H9 (cell line): Measurements from ENCODE around the gene LRIG1. TPM values are rescaled to one million over a fixed set of nuclear protein-coding genes. Genes with fewer than 3 reads are reported as not detected.
A peak's percentile ranks its signal among the peaks of the same experiment; 100 is the strongest.

ENCODE experiments used
- DNase-seq: peaks from one replicate; pipeline ENCODE4 v3.0.0-alpha.2; 2017
- H2AFZ ChIP-seq: one replicate; pipeline ENCODE4 v1.6.1; 2013; ENCODE audit warnings: mild to moderate bottlenecking, low read length, control low read depth, moderate library complexity
- H2AK5ac ChIP-seq: 2 replicates; pipeline ENCODE4 v1.6.1; 2013; ENCODE audit warnings: low read length, control low read depth, mixed read lengths; ENCODE audit not compliant: insufficient read length
- H2BK120ac ChIP-seq: one replicate; pipeline ENCODE4 v1.6.1; 2013; ENCODE audit warnings: low read depth, mild to moderate bottlenecking, low read length, control low read depth, inconsistent platforms; ENCODE audit not compliant: poor library complexity, severe bottlenecking
- H2BK12ac ChIP-seq: 2 replicates; pipeline ENCODE4 v1.6.1; 2013; ENCODE audit warnings: low read length, control low read depth, mixed read lengths, low read depth; ENCODE audit not compliant: insufficient read length
- H2BK15ac ChIP-seq: 2 replicates; pipeline ENCODE4 v1.6.1; 2013; ENCODE audit warnings: low read depth, low read length, control low read depth
- H2BK20ac ChIP-seq: one replicate; pipeline ENCODE4 v1.6.1; 2013; ENCODE audit warnings: low read depth, mild to moderate bottlenecking, low read length, control low read depth, inconsistent platforms; ENCODE audit not compliant: poor library complexity, severe bottlenecking
- H2BK5ac ChIP-seq: 2 replicates; pipeline ENCODE4 v1.6.1; 2013; ENCODE audit warnings: low read length, control low read depth, mixed read lengths; ENCODE audit not compliant: insufficient read length
- H3K14ac ChIP-seq: 2 replicates; pipeline ENCODE4 v1.6.1; 2013; ENCODE audit warnings: low read length, control low read depth; ENCODE audit not compliant: insufficient read depth
- H3K18ac ChIP-seq: 2 replicates; pipeline ENCODE4 v1.6.1; 2013; ENCODE audit warnings: low read depth, mild to moderate bottlenecking, mixed read lengths, low read length, control low read depth; ENCODE audit not compliant: insufficient read length
- H3K23ac ChIP-seq: 2 replicates; pipeline ENCODE4 v1.6.1; 2013; ENCODE audit warnings: low read length, control low read depth, mixed read lengths, low read depth; ENCODE audit not compliant: insufficient read length
- H3K23me2 ChIP-seq: 2 replicates; pipeline ENCODE4 v1.6.1; 2013; ENCODE audit warnings: low read depth, mild to moderate bottlenecking, mixed read lengths, low read length, control low read depth; ENCODE audit not compliant: insufficient read length, poor library complexity, severe bottlenecking
- H3K27ac ChIP-seq: 2 replicates; pipeline ENCODE4 v1.5.1; 2013; ENCODE audit warnings: low read length, control low read depth, mixed read lengths, low read depth; ENCODE audit not compliant: insufficient read length
- H3K27me3 ChIP-seq: 2 replicates; pipeline ENCODE4 v1.6.1; 2013; ENCODE audit warnings: low read length, control low read depth, inconsistent platforms; ENCODE audit not compliant: insufficient read depth
- H3K4ac ChIP-seq: 2 replicates; pipeline ENCODE4 v1.6.1; 2013; ENCODE audit warnings: low read depth, mild to moderate bottlenecking, control low read depth, inconsistent platforms, low read length, moderate library complexity
- H3K4me1 ChIP-seq: 2 replicates; pipeline ENCODE4 v1.6.1; 2013; ENCODE audit warnings: low read length, control low read depth, inconsistent platforms; ENCODE audit not compliant: insufficient read depth
- H3K4me2 ChIP-seq: 2 replicates; pipeline ENCODE4 v1.6.1; 2013; ENCODE audit warnings: low read length, control low read depth, mixed read lengths; ENCODE audit not compliant: insufficient read length, insufficient read depth
- H3K56ac ChIP-seq: 2 replicates; pipeline ENCODE4 v1.6.1; 2013; ENCODE audit warnings: low read depth, mild to moderate bottlenecking, mixed read lengths, low read length, control low read depth; ENCODE audit not compliant: insufficient read length
- H3K79me1 ChIP-seq: 2 replicates; pipeline ENCODE4 v1.6.1; 2013; ENCODE audit warnings: low read depth, mild to moderate bottlenecking, moderate library complexity, low read length, control low read depth, inconsistent platforms; ENCODE audit not compliant: insufficient read depth, poor library complexity, severe bottlenecking
- H3K79me2 ChIP-seq: 2 replicates; pipeline ENCODE4 v1.6.1; 2013; ENCODE audit warnings: low read length, control low read depth, inconsistent platforms; ENCODE audit not compliant: insufficient read depth
- H3K9ac ChIP-seq: 2 replicates; pipeline ENCODE4 v1.6.1; 2013; ENCODE audit warnings: low read length, control low read depth, mixed read lengths; ENCODE audit not compliant: insufficient read length; ENCODE audit errors: extremely low read depth
- H3K9me3 ChIP-seq: one replicate; pipeline ENCODE4 v1.6.1; 2013; ENCODE audit warnings: low read depth, low read length, inconsistent platforms; ENCODE audit not compliant: control insufficient read depth
- H3T11ph ChIP-seq: one replicate; pipeline ENCODE4 v1.6.1; 2013; ENCODE audit warnings: mild to moderate bottlenecking, low read length, control low read depth, inconsistent platforms
- H4K20me1 ChIP-seq: one replicate; pipeline ENCODE4 v1.6.1; 2013; ENCODE audit not compliant: control insufficient read depth, insufficient read length, insufficient read depth
- H4K5ac ChIP-seq: 2 replicates; pipeline ENCODE4 v1.6.1; 2013; ENCODE audit warnings: low read depth, mild to moderate bottlenecking, mixed read lengths, low read length, control low read depth; ENCODE audit not compliant: insufficient read length
- H4K8ac ChIP-seq: replicated peaks from 2 replicates; pipeline ENCODE4 v1.6.1; 2013; ENCODE audit warnings: low read length, control low read depth, mixed read lengths, low read depth; ENCODE audit not compliant: insufficient read length
- H4K91ac ChIP-seq: 2 replicates; pipeline ENCODE4 v1.6.1; 2013; ENCODE audit warnings: low read depth, mild to moderate bottlenecking, moderate library complexity, mixed read lengths, low read length, control low read depth; ENCODE audit not compliant: insufficient read length
- H3K27ac Mint-ChIP-seq, 3 experiments: 2 replicates in 2 of 3; 3 replicates in 1 of 3; pipeline ENCODE4 v1.8.0; 2020 to 2021; ENCODE audit warnings: mixed read lengths in 3 of 3, mild to moderate bottlenecking in 1 of 3, moderate library complexity in 1 of 3
- H3K27me3 Mint-ChIP-seq: 2 replicates; pipeline ENCODE4 v1.8.0; 2021; ENCODE audit warnings: low read depth, mild to moderate bottlenecking, moderate library complexity, mixed read lengths
- H3K36me3 Mint-ChIP-seq, 3 experiments: 2 replicates in 2 of 3; 3 replicates in 1 of 3; pipeline ENCODE4 v1.8.0; 2020 to 2021; ENCODE audit warnings: low read depth in 3 of 3, mixed read lengths in 3 of 3; ENCODE audit not compliant: insufficient read depth in 1 of 3
- H3K4me1 Mint-ChIP-seq, 2 experiments: 2 replicates each; pipeline ENCODE4 v1.8.0; 2020; ENCODE audit warnings: mixed read lengths in 2 of 2
- H3K4me3 Mint-ChIP-seq, 2 experiments: 2 replicates in 1 of 2; 3 replicates in 1 of 2; pipeline ENCODE4 v1.8.0; 2020 to 2021; ENCODE audit warnings: mild to moderate bottlenecking in 2 of 2, mixed read lengths in 2 of 2, moderate library complexity in 1 of 2
- H3K9me3 Mint-ChIP-seq, 2 experiments: 2 replicates in 1 of 2; 3 replicates in 1 of 2; pipeline ENCODE4 v1.8.0; 2020; ENCODE audit warnings: mild to moderate bottlenecking in 2 of 2, mixed read lengths in 2 of 2, moderate library complexity in 1 of 2
- WGBS: extraction: QIAGEN DNeasy Blood & Tissue Kit; methylation state at CpG from one replicate; pipeline ENCODE4 v1.1.7; 2013; ENCODE audit warnings: missing lambda C conversion rate, low lambda C conversion rate, mixed read lengths; ENCODE audit not compliant: insufficient read length; ENCODE audit errors: extremely low coverage; 5-methylcytosine and 5-hydroxymethylcytosine counted together
- total RNA-seq: library from RNA; stranded (reverse); gene quantifications from 2 replicates; pipeline ENCODE4 v1.2.1, GENCODE V29; 2021
- TF ChIP-seq, protein P1 (sequence below): fragments of 200-600 bp; sonication (generic); conservative IDR thresholded peaks from 3 replicates; pipeline ENCODE4 v1.8.0; 2021; ENCODE audit warnings: antibody characterized with exemption, mild to moderate bottlenecking

Gene LRIG1
- total RNA-seq, 1 experiment from 2014 or later, result 70.3 TPM

GRCh38 chr3:66406831-66407610, 93.8 kb downstream of the LRIG1 start:
- no peak overlapping the region for H3T11ph ChIP-seq
- no CpG with 5 or more reads among the region's 17 CpGs for WGBS
- no peak overlapping the region for H2AK5ac ChIP-seq
- H3K56ac ChIP-seq, result no peak overlapping the region
- TF ChIP-seq, protein P1, sequence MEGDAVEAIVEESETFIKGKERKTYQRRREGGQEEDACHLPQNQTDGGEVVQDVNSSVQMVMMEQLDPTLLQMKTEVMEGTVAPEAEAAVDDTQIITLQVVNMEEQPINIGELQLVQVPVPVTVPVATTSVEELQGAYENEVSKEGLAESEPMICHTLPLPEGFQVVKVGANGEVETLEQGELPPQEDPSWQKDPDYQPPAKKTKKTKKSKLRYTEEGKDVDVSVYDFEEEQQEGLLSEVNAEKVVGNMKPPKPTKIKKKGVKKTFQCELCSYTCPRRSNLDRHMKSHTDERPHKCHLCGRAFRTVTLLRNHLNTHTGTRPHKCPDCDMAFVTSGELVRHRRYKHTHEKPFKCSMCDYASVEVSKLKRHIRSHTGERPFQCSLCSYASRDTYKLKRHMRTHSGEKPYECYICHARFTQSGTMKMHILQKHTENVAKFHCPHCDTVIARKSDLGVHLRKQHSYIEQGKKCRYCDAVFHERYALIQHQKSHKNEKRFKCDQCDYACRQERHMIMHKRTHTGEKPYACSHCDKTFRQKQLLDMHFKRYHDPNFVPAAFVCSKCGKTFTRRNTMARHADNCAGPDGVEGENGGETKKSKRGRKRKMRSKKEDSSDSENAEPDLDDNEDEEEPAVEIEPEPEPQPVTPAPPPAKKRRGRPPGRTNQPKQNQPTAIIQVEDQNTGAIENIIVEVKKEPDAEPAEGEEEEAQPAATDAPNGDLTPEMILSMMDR, result no peak
- no peaks in the 10 kb centered on the region for H3K9me3 ChIP-seq
- H3K4me2 ChIP-seq, result no peak overlapping the region
- H3K18ac ChIP-seq, result no peak overlapping the region
- no peaks in the 10 kb centered on the region for H3K27me3 Mint-ChIP-seq
- H3K4ac ChIP-seq, result no peak overlapping the region
- no peaks in the 10 kb centered on the region; the same call in 1 of the 2 replicates for H3K4me1 ChIP-seq
- no peak overlapping the region for H3K23ac ChIP-seq
- no peak overlapping the region for H4K91ac ChIP-seq
- no peak overlapping the region for H2BK20ac ChIP-seq
- no peaks in the 10 kb centered on the region for H3K23me2 ChIP-seq
- no peak overlapping the region for H4K5ac ChIP-seq
- H2BK15ac ChIP-seq, result no peak overlapping the region
- no peak overlapping the region for H3K14ac ChIP-seq
- DNase-seq, result no peak
- H3K79me2 ChIP-seq, result no peaks in the 10 kb centered on the region; the same call in 1 of the 2 replicates
- no peak overlapping the region for H2BK5ac ChIP-seq
- H2BK12ac ChIP-seq, result no peak overlapping the region
- H3K9me3 Mint-ChIP-seq, result no peaks in the 10 kb centered on the region
- peak overlapping the region in 1 of 3 experiments; percentile 27; a peak in 1 of 7 replicates for H3K27ac Mint-ChIP-seq
- H3K27me3 ChIP-seq, result no peaks in the 10 kb centered on the region
- peaks cover 69 to 97% (median 87%) of the 10 kb centered on the region in 3 experiments for H3K36me3 Mint-ChIP-seq
- H3K27ac ChIP-seq, result no peak overlapping the region
- H2AFZ ChIP-seq, result no peak overlapping the region
- no peak overlapping the region for H3K4me3 Mint-ChIP-seq
- H3K9ac ChIP-seq, result no peak overlapping the region
- no peak overlapping the region for H4K8ac ChIP-seq
- H2BK120ac ChIP-seq, result no peak overlapping the region
- peaks cover 3% of the 10 kb centered on the region for H3K79me1 ChIP-seq
- peaks cover 43 to 52% of the 10 kb centered on the region in 2 experiments for H3K4me1 Mint-ChIP-seq
- no peaks in the 10 kb centered on the region for H4K20me1 ChIP-seq
